ENCODE data around the gene HS6ST2. TPM values are rescaled to one million over a fixed set of nuclear protein-coding genes. Genes with fewer than 3 reads are reported as not detected.

Gene HS6ST2
- total and polyA plus RNA-seq, 3 donors from 2014 or later, result 3.7 to 13.3 (median 7.6) TPM

- 89 to 94% methylated on average over 4 to 5 of the region's 5 CpGs for WGBS, 2 donors
- Histone ChIP-seq H3K36me3 (ENCODE audit: low read depth, missing control alignments) (no peaks in the 10 kb centered on the region), H3K4me1 (no peaks in the 10 kb centered on the region), H3K27ac (no peak overlapping the region), H3K9me3 (no peaks in the 10 kb centered on the region), H3K4me3 (no peak overlapping the region), H3K27me3 (no peaks in the 10 kb centered on the region)
- no peak for DNase-seq
- intact Hi-C loops (cut with DNase I; ENCODE audit: low total_unique reads), result no loop called here
- TF ChIP-seq, protein P1, sequence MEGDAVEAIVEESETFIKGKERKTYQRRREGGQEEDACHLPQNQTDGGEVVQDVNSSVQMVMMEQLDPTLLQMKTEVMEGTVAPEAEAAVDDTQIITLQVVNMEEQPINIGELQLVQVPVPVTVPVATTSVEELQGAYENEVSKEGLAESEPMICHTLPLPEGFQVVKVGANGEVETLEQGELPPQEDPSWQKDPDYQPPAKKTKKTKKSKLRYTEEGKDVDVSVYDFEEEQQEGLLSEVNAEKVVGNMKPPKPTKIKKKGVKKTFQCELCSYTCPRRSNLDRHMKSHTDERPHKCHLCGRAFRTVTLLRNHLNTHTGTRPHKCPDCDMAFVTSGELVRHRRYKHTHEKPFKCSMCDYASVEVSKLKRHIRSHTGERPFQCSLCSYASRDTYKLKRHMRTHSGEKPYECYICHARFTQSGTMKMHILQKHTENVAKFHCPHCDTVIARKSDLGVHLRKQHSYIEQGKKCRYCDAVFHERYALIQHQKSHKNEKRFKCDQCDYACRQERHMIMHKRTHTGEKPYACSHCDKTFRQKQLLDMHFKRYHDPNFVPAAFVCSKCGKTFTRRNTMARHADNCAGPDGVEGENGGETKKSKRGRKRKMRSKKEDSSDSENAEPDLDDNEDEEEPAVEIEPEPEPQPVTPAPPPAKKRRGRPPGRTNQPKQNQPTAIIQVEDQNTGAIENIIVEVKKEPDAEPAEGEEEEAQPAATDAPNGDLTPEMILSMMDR (IDR thresholded peaks at IDR 0.05), result no peak
- TF ChIP-seq POLR2A (IDR thresholded peaks at IDR 0.05), result no peak
Observed at GRCh38 chrX:132624466-132624865, 334.0 kb downstream of the HS6ST2 start.

DNA sequence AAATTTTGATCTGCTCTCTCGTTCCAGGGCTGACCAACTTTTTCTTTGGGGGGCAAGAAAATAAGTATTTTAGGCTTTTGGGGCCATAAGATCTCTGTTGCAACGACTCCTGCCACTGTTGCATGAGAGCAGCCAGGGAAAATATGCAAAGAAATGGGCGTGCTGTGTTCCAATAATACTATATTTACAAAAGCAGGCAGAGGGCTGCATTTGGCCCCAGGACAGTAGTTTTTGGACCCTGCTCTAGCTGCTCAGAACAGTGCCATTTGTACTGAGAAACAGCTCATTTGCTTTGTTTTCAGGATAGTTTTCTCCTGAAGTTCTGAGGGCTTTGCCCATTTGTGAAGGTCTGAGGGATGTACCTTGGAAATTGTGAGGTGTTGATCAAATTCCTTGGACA is 334.5 kb downstream of the HS6ST2 start:
- TF ChIP-seq, protein P1 (IDR thresholded peaks at IDR 0.05), result no peak
- TF ChIP-seq POLR2A (IDR thresholded peaks at IDR 0.05), result no peak
- no peak overlapping the region for H3K27ac ChIP-seq
- no peak overlapping the region for H3K4me3 ChIP-seq
- intact Hi-C loops (cut with DNase I; ENCODE audit: low total_unique reads), result no loop called here
- no peaks in the 10 kb centered on the region for H3K9me3 ChIP-seq
- WGBS, 2 donors, result 66 to 83% methylated on average over 3 of the region's 3 CpGs
- H3K27me3 ChIP-seq, result no peaks in the 10 kb centered on the region
- no peaks in the 10 kb centered on the region for H3K36me3 ChIP-seq (ENCODE audit: low read depth, missing control alignments)
- no peaks in the 10 kb centered on the region for H3K4me1 ChIP-seq
- DNase-seq, result no peak

DNA sequence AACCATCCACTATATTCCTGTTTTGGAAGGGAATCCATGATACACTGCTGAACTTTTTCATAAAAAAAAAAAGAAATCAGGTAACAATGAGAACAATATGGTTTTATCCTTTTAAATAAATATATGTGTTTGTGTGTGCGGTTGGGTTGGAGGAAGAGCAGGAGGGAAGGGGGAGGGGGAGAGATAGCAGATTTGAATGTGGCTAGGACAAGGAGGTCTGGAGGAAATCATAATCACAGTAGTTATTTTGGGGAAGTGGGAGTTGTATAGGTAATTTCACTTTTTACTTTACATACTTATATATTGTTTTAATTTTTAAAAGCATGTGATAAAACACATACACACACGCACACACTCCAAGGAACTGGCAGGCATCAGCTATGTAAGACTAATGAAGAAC is 335.1 kb downstream of the HS6ST2 start:
- Histone ChIP-seq H3K27ac (no peak overlapping the region), H3K36me3 (ENCODE audit: low read depth, missing control alignments) (no peaks in the 10 kb centered on the region), H3K4me1 (no peaks in the 10 kb centered on the region), H3K27me3 (no peaks in the 10 kb centered on the region), H3K4me3 (no peak overlapping the region), H3K9me3 (no peaks in the 10 kb centered on the region)
- intact Hi-C loops (cut with DNase I; ENCODE audit: low total_unique reads), result no loop called here
- DNase-seq, result no peak
- 81 to 100% methylated on average over 2 of the region's 2 CpGs for WGBS, 2 donors
- TF ChIP-seq POLR2A (IDR thresholded peaks at IDR 0.05), result no peak
- TF ChIP-seq, protein P1 (IDR thresholded peaks at IDR 0.05), result no peak

DNA sequence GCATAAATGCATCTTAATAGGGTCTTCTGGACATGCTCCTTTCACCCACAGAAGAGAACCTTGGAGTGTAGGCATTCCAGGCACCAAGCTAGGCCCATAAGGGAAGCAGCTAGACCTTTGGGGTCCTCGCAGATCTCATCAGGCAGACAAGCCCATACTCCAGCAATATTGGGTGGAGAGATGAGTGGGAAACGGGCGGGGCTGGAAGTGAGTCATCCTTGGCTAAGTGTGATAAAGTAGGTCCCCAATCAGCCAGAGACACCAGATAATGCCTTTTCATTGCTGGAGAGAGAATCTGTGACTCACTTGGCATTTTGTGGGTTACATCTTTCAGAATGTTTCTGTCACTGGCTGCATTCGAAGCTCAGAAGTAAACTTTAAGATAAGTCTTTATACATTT is 336.3 kb downstream of the HS6ST2 start:
- intact Hi-C loops (cut with DNase I; ENCODE audit: low total_unique reads), result no loop called here
- TF ChIP-seq POLR2A (IDR thresholded peaks at IDR 0.05), result no peak
- TF ChIP-seq, protein P1 (IDR thresholded peaks at IDR 0.05), result no peak
- H3K9me3 ChIP-seq, result no peaks in the 10 kb centered on the region
- DNase-seq, result no peak
- 42 to 69% methylated on average over 1 to 4 of the region's 4 CpGs for WGBS, 2 donors
- H3K27me3 ChIP-seq, result no peaks in the 10 kb centered on the region
- no peak overlapping the region for H3K4me3 ChIP-seq
- no peaks in the 10 kb centered on the region for H3K36me3 ChIP-seq (ENCODE audit: low read depth, missing control alignments)
- no peak overlapping the region for H3K27ac ChIP-seq
- H3K4me1 ChIP-seq, result no peaks in the 10 kb centered on the region

GRCh38 chrX:132618810-132619209 is 339.6 kb downstream of the HS6ST2 start:
- Histone ChIP-seq H3K27ac (no peak overlapping the region), H3K36me3 (ENCODE audit: low read depth, missing control alignments) (no peaks in the 10 kb centered on the region), H3K4me1 (no peaks in the 10 kb centered on the region), H3K4me3 (no peak overlapping the region), H3K9me3 (no peaks in the 10 kb centered on the region), H3K27me3 (no peaks in the 10 kb centered on the region)
- TF ChIP-seq POLR2A (IDR thresholded peaks at IDR 0.05), result no peak
- TF ChIP-seq, protein P1 (IDR thresholded peaks at IDR 0.05), result no peak
- intact Hi-C loops (cut with DNase I; ENCODE audit: low total_unique reads), result no loop called here
- WGBS, 2 donors, result 67 to 94% methylated on average over 3 of the region's 3 CpGs
- DNase-seq, result no peak

Measured in testis (tissue), 3 donors.